Measurements from ENCODE around the gene SLC9A3.

Gene SLC9A3

GRCh38 chr5:465591-466403, 58.5 kb downstream of the SLC9A3 start:
- FAIRE-seq (no peak), DNase-seq (ENCODE audit: insufficient read length, low spot score) (no peak)

- no peak for DNase-seq (ENCODE audit: insufficient read length, low spot score)
- no peak for FAIRE-seq
Measured at GRCh38 chr5:464843-465590, 59.2 kb downstream of the SLC9A3 start.

DNA sequence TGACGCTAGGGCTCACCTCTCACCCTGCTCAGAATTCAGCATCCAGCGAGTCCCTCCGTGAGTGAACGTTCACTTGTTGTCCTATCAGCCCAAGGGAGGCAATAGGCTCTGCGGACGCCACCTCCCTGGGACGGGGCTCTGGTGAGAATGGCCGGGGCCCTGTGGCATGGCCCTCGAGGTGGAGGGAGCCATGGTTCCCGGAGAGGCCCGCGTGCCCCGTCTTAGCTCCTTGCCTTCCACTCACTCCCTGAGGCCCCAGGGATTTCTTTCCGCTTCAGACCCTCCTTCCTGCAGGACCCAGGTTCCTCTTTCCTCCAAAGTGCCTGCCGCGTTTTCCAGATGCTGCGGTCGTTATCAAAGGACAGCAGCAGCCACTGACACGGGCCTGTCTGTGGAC, 59.8 kb downstream of the SLC9A3 start:
- no peak for DNase-seq (ENCODE audit: insufficient read length, low spot score)

GRCh38 chr5:463952-464351, 60.3 kb downstream of the SLC9A3 start:
- DNase-seq (ENCODE audit: insufficient read length, low spot score) = no peak

More for the DNA sequence above, 59.8 kb downstream of the SLC9A3 start:
- FAIRE-seq = no peak

GRCh38 chr5:463301-463700, 60.9 kb downstream of the SLC9A3 start:
- no peak for FAIRE-seq

More at GRCh38 chr5:463952-464351, 60.3 kb downstream of the SLC9A3 start:
- peak; percentile 40 for FAIRE-seq

DNA sequence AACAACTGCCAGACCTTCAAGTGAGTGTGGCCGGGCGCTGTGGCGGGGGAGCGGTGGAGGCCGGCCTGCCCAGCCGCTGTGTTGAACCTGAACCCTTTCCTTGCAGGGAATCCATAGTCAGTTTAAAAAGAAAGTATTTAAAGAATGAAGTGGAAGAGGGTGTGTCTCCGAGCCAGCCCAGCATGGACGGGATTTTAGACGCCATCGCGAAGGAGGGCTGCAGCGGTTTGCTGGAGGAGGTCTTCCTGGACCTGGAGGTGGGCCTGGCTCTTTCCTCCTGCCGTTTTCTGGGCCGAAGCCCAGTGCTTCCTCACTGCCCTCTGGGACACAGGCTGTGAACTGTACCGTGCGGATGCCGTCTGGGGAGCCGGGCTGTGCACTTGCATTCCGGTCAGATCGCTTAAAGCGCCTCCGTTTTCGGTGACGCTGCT, 62.2 kb downstream of the SLC9A3 start:
- FAIRE-seq (peak; percentile 58), DNase-seq (ENCODE audit: insufficient read length, low spot score) (no peak)

More at GRCh38 chr5:463301-463700, 60.9 kb downstream of the SLC9A3 start:
- DNase-seq (ENCODE audit: insufficient read length, low spot score) = no peak

- FAIRE-seq = no peak
- no peak for DNase-seq (ENCODE audit: insufficient read length, low spot score)
Measured at GRCh38 chr5:460273-460625, 64.0 kb downstream of the SLC9A3 start.

DNA sequence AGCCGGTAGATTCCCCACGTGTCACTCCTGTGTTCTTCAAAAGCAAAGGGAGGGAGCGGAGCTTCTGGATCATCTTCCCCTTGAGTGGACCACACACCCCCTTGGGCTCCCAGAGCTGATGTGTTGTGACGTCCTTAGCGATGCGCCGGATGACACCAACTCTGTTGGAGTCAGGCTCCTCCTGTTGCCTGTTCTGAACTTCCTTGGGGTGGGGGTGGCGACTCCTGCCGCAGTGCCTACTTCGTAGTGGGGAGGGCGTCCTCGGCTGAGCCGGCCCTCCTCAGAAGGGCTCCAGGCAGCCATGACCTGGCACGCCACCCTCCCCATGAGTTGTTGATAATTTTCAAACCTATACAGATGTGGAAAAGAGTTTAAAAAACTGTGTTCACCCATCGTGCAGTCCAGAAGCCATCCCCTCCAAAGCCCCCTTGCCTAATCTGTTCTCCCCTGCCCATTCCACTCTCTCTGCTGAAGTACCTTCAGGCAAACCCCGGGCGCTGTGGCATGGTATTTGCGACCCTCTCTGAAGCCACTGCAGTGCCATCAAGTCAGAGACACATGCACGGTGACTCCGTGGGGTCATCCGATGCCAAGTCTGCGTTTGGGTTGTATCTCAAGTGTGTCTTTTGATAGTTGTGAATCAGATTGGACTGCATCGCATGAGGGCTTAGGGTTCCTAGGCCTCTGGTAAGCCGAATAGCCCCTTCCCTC, 64.5 kb downstream of the SLC9A3 start:
- FAIRE-seq (no peak), DNase-seq (ENCODE audit: insufficient read length, low spot score) (no peak)

DNA sequence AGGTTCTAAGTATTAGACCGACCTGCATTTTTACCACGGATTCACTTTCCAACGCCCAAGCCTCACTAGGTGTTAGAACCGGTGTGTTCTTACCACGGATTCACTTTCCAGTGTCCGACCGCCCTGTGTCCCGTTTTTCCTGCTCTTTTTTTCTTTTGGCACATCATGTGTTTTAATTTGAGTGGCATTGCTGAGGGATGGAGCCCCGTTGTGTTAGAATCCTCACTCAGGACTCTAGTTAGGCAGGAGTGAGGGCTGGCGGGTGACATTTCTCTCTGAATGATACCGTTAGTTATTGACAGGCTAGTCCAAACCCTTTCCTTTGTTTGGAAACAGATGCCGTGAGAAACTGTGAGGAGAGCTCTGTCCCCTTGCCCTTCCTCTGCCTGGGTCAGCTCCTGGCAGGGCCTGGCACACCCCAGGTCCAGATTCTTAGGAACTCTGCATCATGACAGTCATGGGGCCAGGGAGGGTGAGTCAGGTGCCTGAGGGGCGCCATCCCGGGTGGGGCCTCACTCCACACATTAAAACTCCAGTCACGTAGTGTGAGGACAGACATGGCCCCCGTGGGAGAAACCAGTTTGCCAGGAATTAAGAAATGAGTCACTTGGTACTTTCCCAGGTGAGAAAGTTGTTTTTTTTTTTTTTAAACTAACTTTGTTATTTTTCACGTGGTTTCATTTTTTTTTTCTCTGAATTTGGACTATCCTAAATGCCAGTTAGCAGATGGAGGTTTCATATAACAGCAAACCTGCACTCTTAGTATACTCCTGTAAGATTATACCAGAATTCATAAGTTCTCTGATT, 65.5 kb downstream of the SLC9A3 start:
- DNase-seq (ENCODE audit: insufficient read length, low spot score) = peak; percentile 41
- no peak for FAIRE-seq

- peak; percentile 33 for FAIRE-seq
Measured at GRCh38 chr5:457195-457961, 66.9 kb downstream of the SLC9A3 start.

DNA sequence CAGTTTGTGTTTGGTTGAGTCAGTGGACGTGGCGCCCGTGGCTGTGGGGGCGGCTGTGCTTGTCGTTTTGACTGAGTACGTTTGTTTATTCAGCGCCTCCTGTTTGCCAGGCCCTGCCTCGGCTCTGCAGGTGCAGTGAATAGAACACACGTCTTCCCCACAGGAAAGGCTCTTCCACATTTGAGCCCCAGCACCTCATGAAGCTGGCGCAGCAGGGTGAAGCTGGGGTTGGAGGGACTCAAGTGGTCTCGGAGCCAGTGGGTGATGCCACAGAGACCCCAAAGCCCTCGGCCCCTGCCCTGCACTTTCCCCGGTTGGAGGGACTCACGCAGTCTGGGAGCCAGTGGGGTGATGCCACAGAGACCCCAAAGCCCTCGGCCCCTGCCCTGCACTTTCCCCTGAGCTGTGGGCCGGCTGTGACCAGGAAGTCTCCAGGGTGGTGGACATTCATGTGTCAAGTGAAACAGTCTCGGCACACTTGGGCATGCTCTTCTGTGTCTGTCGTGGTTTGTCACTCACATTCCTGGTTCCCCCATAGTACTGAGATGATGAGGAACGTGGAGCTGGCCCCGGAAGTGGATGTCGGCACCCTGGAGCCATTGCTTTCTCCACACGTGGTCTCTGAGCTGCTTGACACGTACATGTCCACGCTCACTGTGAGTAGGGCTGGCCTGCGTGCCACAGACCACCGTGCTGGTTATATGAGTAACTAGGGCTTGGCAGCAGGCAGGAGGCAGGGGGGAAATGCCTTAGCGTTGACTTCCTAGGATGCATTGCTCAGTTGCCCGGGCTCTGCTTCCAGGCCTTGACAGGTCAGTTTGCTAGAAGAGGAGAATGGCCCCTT, 67.7 kb downstream of the SLC9A3 start:
- no peak for FAIRE-seq

More at GRCh38 chr5:457195-457961, 66.9 kb downstream of the SLC9A3 start:
- no peak for DNase-seq (ENCODE audit: insufficient read length, low spot score)

GRCh38 chr5:455806-456205, 68.4 kb downstream of the SLC9A3 start:
- DNase-seq (ENCODE audit: insufficient read length, low spot score) (no peak), FAIRE-seq (peak; percentile 40)

More for the DNA sequence above, 67.7 kb downstream of the SLC9A3 start:
- no peak for DNase-seq (ENCODE audit: insufficient read length, low spot score)

DNA sequence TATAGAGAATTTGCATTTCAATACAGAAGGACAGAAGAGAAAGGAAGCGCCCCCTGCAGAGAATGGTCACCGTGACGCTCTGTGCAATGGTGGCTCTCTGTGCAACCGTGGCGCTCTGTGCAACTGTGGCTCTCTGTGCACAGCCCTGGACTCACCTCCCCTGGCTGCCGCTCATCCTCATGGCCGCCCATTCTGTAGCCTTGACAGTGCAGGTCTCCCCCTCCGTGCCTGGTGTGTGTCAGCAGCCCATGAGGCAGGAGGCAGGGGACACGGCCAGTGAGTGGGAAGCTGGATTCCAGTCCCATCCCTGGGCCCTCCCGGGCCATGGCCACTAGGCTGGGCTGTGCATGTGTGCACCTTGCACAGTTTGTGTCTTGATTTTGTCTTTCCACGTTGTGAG, 69.3 kb downstream of the SLC9A3 start:
- FAIRE-seq (no peak), DNase-seq (ENCODE audit: insufficient read length, low spot score) (no peak)

GRCh38 chr5:453725-454481, 70.3 kb downstream of the SLC9A3 start:
- no peak for FAIRE-seq
- DNase-seq (ENCODE audit: insufficient read length, low spot score) = no peak

DNA sequence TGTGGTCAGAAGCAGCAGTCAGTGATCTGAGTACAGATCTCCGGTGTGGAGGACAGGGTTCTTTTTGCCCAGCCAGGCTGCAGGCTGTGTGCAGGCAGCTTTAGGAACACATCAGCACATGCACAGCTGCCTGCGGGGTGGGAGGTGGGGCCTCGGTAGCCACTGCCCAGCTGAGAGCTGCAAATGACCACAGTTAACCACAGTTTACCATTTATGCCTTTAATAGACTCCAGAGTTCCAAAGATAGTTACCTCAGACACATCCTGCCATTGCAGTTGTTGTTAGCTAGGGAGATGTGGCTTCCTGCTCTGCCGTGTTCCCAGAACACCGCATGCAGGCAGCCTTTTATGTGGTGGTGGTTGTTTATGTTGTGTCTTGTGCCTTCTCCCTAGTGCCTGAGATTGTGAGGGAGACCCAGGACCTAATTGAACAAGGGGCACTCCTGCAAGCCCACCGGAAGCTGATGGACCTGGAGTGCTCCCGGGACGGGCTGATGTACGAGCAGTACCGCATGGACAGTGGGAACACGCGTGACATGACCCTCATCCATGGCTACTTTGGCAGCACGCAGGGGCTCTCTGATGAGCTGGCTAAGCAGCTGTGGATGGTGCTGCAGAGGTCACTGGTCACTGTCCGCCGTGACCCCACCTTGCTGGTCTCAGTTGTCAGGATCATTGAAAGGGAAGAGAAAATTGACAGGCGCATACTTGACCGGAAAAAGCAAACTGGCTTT, 71.1 kb downstream of the SLC9A3 start:
- FAIRE-seq = peak; percentile 68
- no peak for DNase-seq (ENCODE audit: insufficient read length, low spot score)

GRCh38 chr5:451587-452458, 72.4 kb downstream of the SLC9A3 start:
- FAIRE-seq (no peak), DNase-seq (ENCODE audit: insufficient read length, low spot score) (no peak)

Measured in HTR-8/SVneo (cell line).